NCI-H345 (cell line): ENCODE measurements around the gene RNF25.

Experiments used
- DNase-seq: peaks from one replicate; lab custom pipeline; 2025; lab: John Stamatoyannopoulos, UW

RNF25 gene

GRCh38 chr2:218680061-218680460 is 8.3 kb upstream of the RNF25 start:
- no peak for DNase-seq

GRCh38 chr2:218679119-218679518 is 7.3 kb upstream of the RNF25 start:
- no peak for DNase-seq

GRCh38 chr2:218671097-218671653 is 627 bp downstream of the RNF25 start:
- DNase-seq = peak; percentile 38

GRCh38 chr2:218664653-218665052 is 7.1 kb downstream of the RNF25 start:
- DNase-seq = no peak

- no peak for DNase-seq
These were observed 7.9 kb downstream of the RNF25 start for GRCh38 chr2:218663901-218664300.

GRCh38 chr2:218662827-218663226 is 9.0 kb downstream of the RNF25 start:
- no peak for DNase-seq

GRCh38 chr2:218662377-218662776 is 9.4 kb downstream of the RNF25 start:
- DNase-seq = no peak

- DNase-seq = no peak
These were observed 11.8 kb downstream of the RNF25 start for GRCh38 chr2:218659988-218660358.

- DNase-seq = peak; percentile 92
These were observed 12.4 kb downstream of the RNF25 start, which contains the start of the genes BCS1L and ZNF142 for GRCh38 chr2:218659258-218659987. Gene BCS1L, plus strand, starts transcription at chr2:218659683. Its CDS starts 1,305 bp downstream, at chr2:218660988. Gene ZNF142, minus strand, starts transcription at chr2:218659623. Its CDS starts 3,194 bp downstream, at chr2:218656429.

- DNase-seq = peak; percentile 20
These were observed 13.0 kb downstream of the RNF25 start for GRCh38 chr2:218658671-218659257.

- no peak for DNase-seq
These were observed 16.1 kb downstream of the RNF25 start for GRCh38 chr2:218655751-218656150.

GRCh38 chr2:218648787-218649100 is 23.1 kb downstream of the RNF25 start:
- no peak for DNase-seq

GRCh38 chr2:218648088-218648786 is 23.6 kb downstream of the RNF25 start:
- DNase-seq = peak; percentile 19

- no peak for DNase-seq
These were observed 26.7 kb downstream of the RNF25 start for GRCh38 chr2:218645126-218645525.

GRCh38 chr2:218644721-218645120 is 27.1 kb downstream of the RNF25 start:
- DNase-seq = no peak

- no peak for DNase-seq
These were observed 28.0 kb downstream of the RNF25 start for GRCh38 chr2:218643751-218644310.

- no peak for DNase-seq
These were observed 29.0 kb downstream of the RNF25 start for GRCh38 chr2:218642786-218643185.

- no peak for DNase-seq
These were observed 29.6 kb downstream of the RNF25 start for GRCh38 chr2:218642121-218642656.

GRCh38 chr2:218638372-218638771 is 33.4 kb downstream of the RNF25 start:
- DNase-seq = no peak

- no peak for DNase-seq
These were observed 36.1 kb downstream of the RNF25 start for GRCh38 chr2:218635719-218636118.

GRCh38 chr2:218631837-218632236 is 40.0 kb downstream of the RNF25 start:
- DNase-seq = no peak

- DNase-seq = no peak
These were observed 43.9 kb downstream of the RNF25 start for GRCh38 chr2:218627939-218628338.
